HEK293 (cell line): ENCODE data around the gene KLF16.

Experiments used
- CTCF ChIA-PET: fragments of 350-600 bp; formaldehyde crosslinking; extraction: SDS; loops from one replicate; lab custom pipeline; 2021; ENCODE audit warnings: antibody characterized with exemption; lab: Yijun Ruan, JAX
- POLR2A ChIA-PET: fragments of 300-600 bp; formaldehyde crosslinking; extraction: SDS; loops from one replicate; lab custom pipeline; 2020; ENCODE audit warnings: antibody characterized with exemption, inconsistent platforms; lab: Yijun Ruan, JAX
- H3K27ac ChIP-seq: fragments of 200-500 bp; sonication (Bioruptor generic); 2 replicates; pipeline ENCODE4 v1.5.1; 2014; ENCODE audit warnings: low read depth, low read length, control low read depth, inconsistent platforms; ENCODE audit errors: extremely low read depth
- H3K36me3 ChIP-seq, 2 experiments: fragments of 200-500 bp in 1 of 2; sonication (Bioruptor generic) in 1 of 2; 1 replicate in 1 of 2; 2 replicates in 1 of 2; pipeline ENCODE4 v1.5.1; 2014 to 2017; ENCODE audit warnings: inconsistent platforms in 2 of 2, low read length in 2 of 2; ENCODE audit not compliant: control insufficient read depth in 2 of 2, insufficient read depth in 1 of 2
- H3K4me1 ChIP-seq: fragments of 200-500 bp; sonication (Bioruptor generic); 2 replicates; pipeline ENCODE4 v1.5.1; 2014; ENCODE audit warnings: mild to moderate bottlenecking, low read length, inconsistent platforms; ENCODE audit not compliant: control insufficient read depth, insufficient read depth
- H3K4me3 ChIP-seq: 2 replicates; pipeline ENCODE4 v1.5.1; 2011; ENCODE audit warnings: low read depth, mild to moderate bottlenecking, control low read depth, low read length, moderate library complexity
- H3K9me3 ChIP-seq: fragments of 200-500 bp; sonication (Bioruptor generic); 2 replicates; pipeline ENCODE4 v1.5.1; 2014; ENCODE audit warnings: low read depth, low read length, inconsistent platforms; ENCODE audit not compliant: control insufficient read depth, insufficient read depth
- GLIS1 ChIP-seq: fragments of 450-650 bp; formaldehyde crosslinking; IDR thresholded peaks from 2 replicates; pipeline ENCODE4 v1.5.1; 2016; ENCODE audit warnings: missing biosample characterization, missing genetic modification characterization
- GLIS2 ChIP-seq: fragments of 450-650 bp; formaldehyde crosslinking; IDR thresholded peaks from 2 replicates; pipeline ENCODE4 v1.5.1; 2016; ENCODE audit warnings: missing biosample characterization, missing genetic modification characterization
- KLF1 ChIP-seq: fragments of 450-650 bp; formaldehyde crosslinking; IDR thresholded peaks from 2 replicates; pipeline ENCODE4 v1.5.1; 2016; ENCODE audit warnings: missing biosample characterization, missing genetic modification characterization
- KLF9 ChIP-seq: fragments of 450-650 bp; formaldehyde crosslinking; IDR thresholded peaks from 2 replicates; pipeline ENCODE4 v1.5.1; 2016; ENCODE audit warnings: missing biosample characterization, missing genetic modification characterization, low read depth
- MYNN ChIP-seq: fragments of 450-650 bp; formaldehyde crosslinking; IDR thresholded peaks from 2 replicates; pipeline ENCODE4 v1.5.1; 2016; ENCODE audit warnings: missing biosample characterization, missing genetic modification characterization, borderline replicate concordance
- PATZ1 ChIP-seq: fragments of 450-650 bp; formaldehyde crosslinking; IDR thresholded peaks from 2 replicates; pipeline ENCODE4 v1.5.1; 2016; ENCODE audit warnings: missing biosample characterization, missing genetic modification characterization
- ZFP69B ChIP-seq: fragments of 450-650 bp; formaldehyde crosslinking; IDR thresholded peaks from 2 replicates; pipeline ENCODE4 v1.5.1; 2016; ENCODE audit warnings: missing biosample characterization, missing genetic modification characterization
- ZIC2 ChIP-seq: fragments of 450-650 bp; formaldehyde crosslinking; IDR thresholded peaks from 2 replicates; pipeline ENCODE4 v1.5.1; 2016; ENCODE audit warnings: missing biosample characterization, missing genetic modification characterization
- ZNF132 ChIP-seq: fragments of 450-650 bp; formaldehyde crosslinking; IDR thresholded peaks from 2 replicates; pipeline ENCODE4 v1.5.1; 2017; ENCODE audit warnings: missing biosample characterization, missing genetic modification characterization, borderline replicate concordance
- ZNF184 ChIP-seq: fragments of 450-650 bp; IDR thresholded peaks from 2 replicates; pipeline ENCODE4 v1.5.1; 2018; ENCODE audit warnings: missing biosample characterization, mild to moderate bottlenecking, missing genetic modification characterization
- ZNF223 ChIP-seq: fragments of 450-650 bp; formaldehyde crosslinking; IDR thresholded peaks from 2 replicates; pipeline ENCODE4 v1.5.1; 2016; ENCODE audit warnings: missing biosample characterization, missing genetic modification characterization
- ZNF324 ChIP-seq: fragments of 450-650 bp; formaldehyde crosslinking; IDR thresholded peaks from 2 replicates; pipeline ENCODE4 v1.5.1; 2016; ENCODE audit warnings: missing biosample characterization, missing genetic modification characterization
- ZNF335 ChIP-seq: fragments of 450-650 bp; formaldehyde crosslinking; conservative IDR thresholded peaks from 2 replicates; pipeline ENCODE4 v1.5.1; 2016; ENCODE audit warnings: missing biosample characterization, missing genetic modification characterization
- ZNF621 ChIP-seq: fragments of 450-650 bp; formaldehyde crosslinking; IDR thresholded peaks from 2 replicates; pipeline ENCODE4 v1.5.1; 2017; ENCODE audit warnings: missing biosample characterization, missing genetic modification characterization
- ZNF654 ChIP-seq: fragments of 450-650 bp; formaldehyde crosslinking; IDR thresholded peaks from 2 replicates; pipeline ENCODE4 v1.5.1; 2016; ENCODE audit warnings: low read depth, missing biosample characterization, missing genetic modification characterization
- ZNF692 ChIP-seq: fragments of 450-650 bp; formaldehyde crosslinking; IDR thresholded peaks from 2 replicates; pipeline ENCODE4 v1.5.1; 2016; ENCODE audit warnings: missing biosample characterization, missing genetic modification characterization
- ZNF747 ChIP-seq: fragments of 450-650 bp; formaldehyde crosslinking; IDR thresholded peaks from 2 replicates; pipeline ENCODE4 v1.5.1; 2016; ENCODE audit warnings: missing biosample characterization, missing genetic modification characterization
- ZSCAN16 ChIP-seq: fragments of 450-650 bp; formaldehyde crosslinking; IDR thresholded peaks from 2 replicates; pipeline ENCODE4 v1.5.1; 2016; ENCODE audit warnings: missing biosample characterization, missing genetic modification characterization
- TF ChIP-seq, protein P1 (sequence below): fragments of 450-650 bp; IDR thresholded peaks from 2 replicates; pipeline ENCODE4 v1.5.1; 2018; ENCODE audit warnings: missing biosample characterization, mild to moderate bottlenecking, missing genetic modification characterization
- TF ChIP-seq, protein P2 (sequence below): fragments of 450-650 bp; formaldehyde crosslinking; IDR thresholded peaks from 2 replicates; pipeline ENCODE4 v1.5.1; 2016; ENCODE audit warnings: missing biosample characterization, missing genetic modification characterization
- TF ChIP-seq, protein P3 (sequence below): fragments of 450-650 bp; formaldehyde crosslinking; IDR thresholded peaks from 2 replicates; pipeline ENCODE4 v1.5.1; 2016; ENCODE audit warnings: missing biosample characterization, missing genetic modification characterization
- TF ChIP-seq, protein P4 (sequence below): fragments of 450-650 bp; formaldehyde crosslinking; IDR thresholded peaks from 2 replicates; pipeline ENCODE4 v1.5.1; 2016; ENCODE audit warnings: missing biosample characterization, missing genetic modification characterization

Gene KLF16

GRCh38 chr19:1839658-1840540, 23.5 kb downstream of the KLF16 start:
- no peak overlapping the region for H3K27ac ChIP-seq
- POLR2A ChIA-PET: interaction anchor here (0.6 kb wide), 2 partner anchors 14 to 74 kb away, joined by 3 to 4 read pairs; no protein-coding TSS in a partner anchor

DNA sequence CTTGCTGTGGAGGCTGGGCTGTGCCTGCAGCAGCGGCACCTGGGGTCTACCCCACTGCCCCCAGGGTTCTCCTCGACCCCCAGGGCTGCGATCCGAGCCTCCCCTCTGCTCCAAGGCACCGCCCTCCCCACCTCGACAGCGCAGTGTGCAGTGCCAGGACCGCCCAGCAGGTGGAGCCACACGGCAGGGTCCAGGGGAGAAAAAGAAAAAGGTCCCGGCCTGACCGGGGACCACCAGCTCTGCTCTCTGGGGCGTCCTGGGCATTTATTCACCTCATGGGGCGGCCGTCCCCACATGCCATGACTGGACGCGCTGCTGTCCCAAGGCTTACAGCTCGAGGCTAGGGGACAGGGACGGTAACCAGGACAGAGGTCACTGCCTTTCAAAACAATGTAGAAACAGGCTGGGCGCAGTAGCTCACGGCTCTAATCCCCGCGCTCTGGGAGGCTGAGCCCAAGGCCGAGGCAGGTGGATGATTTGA, 25.7 kb downstream of the KLF16 start:
- no peak overlapping the region for H3K27ac ChIP-seq
- H3K4me3 ChIP-seq: no peak overlapping the region
- no peaks in the 10 kb centered on the region for H3K4me1 ChIP-seq
- CTCF ChIA-PET: interaction anchor here (0.5 to 5.3 kb wide), 26 partner anchors 9 to 314 kb away, joined by 3 to 53 read pairs (median 4); partner anchors contain the start of gene REXO1
- POLR2A ChIA-PET: interaction anchor here (0.7 to 1.9 kb wide), 5 partner anchors 9 to 444 kb away, joined by 3 to 5 read pairs (median 5); no protein-coding TSS in a partner anchor
- H3K36me3 ChIP-seq: peaks cover 0 to 12% of the 10 kb centered on the region in 2 experiments; a peak in 2 of 3 replicates
- no peaks in the 10 kb centered on the region for H3K9me3 ChIP-seq
- TF ChIP-seq GLIS1 (tag by site-specific recombination) (peak; percentile 78), ZNF621 (tag by site-specific recombination) (no peak), ZNF324 (no peak), ZNF335 (tag by site-specific recombination) (no peak), ZFP69B (no peak), ZSCAN16 (tag by site-specific recombination) (peak; percentile 92), PATZ1 (tag by site-specific recombination) (0 out of 2 replicates have a peak, but pooled peaks have one; percentile 34), ZNF692 (0 out of 2 replicates have a peak, but pooled peaks have one; percentile 30), ZNF747 (no peak), ZNF184 (tag by site-specific recombination) (no peak), KLF9 (tag by site-specific recombination) (0 out of 2 replicates have a peak, but pooled peaks have one; percentile 11), ZNF654 (tag by site-specific recombination) (peak; percentile 29; the same call in 1 of the 2 replicates), GLIS2 (tag by site-specific recombination) (0 out of 2 replicates have a peak, but pooled peaks have one; percentile 35), ZIC2 (peak; percentile 60), ZNF223 (tag by site-specific recombination) (0 out of 2 replicates have a peak, but pooled peaks have one; percentile 29)
- TF ChIP-seq, protein P1, sequence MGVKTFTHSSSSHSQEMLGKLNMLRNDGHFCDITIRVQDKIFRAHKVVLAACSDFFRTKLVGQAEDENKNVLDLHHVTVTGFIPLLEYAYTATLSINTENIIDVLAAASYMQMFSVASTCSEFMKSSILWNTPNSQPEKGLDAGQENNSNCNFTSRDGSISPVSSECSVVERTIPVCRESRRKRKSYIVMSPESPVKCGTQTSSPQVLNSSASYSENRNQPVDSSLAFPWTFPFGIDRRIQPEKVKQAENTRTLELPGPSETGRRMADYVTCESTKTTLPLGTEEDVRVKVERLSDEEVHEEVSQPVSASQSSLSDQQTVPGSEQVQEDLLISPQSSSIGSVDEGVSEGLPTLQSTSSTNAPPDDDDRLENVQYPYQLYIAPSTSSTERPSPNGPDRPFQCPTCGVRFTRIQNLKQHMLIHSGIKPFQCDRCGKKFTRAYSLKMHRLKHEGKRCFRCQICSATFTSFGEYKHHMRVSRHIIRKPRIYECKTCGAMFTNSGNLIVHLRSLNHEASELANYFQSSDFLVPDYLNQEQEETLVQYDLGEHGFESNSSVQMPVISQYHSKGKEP (tag by site-specific recombination): no peak
- TF ChIP-seq, protein P2, sequence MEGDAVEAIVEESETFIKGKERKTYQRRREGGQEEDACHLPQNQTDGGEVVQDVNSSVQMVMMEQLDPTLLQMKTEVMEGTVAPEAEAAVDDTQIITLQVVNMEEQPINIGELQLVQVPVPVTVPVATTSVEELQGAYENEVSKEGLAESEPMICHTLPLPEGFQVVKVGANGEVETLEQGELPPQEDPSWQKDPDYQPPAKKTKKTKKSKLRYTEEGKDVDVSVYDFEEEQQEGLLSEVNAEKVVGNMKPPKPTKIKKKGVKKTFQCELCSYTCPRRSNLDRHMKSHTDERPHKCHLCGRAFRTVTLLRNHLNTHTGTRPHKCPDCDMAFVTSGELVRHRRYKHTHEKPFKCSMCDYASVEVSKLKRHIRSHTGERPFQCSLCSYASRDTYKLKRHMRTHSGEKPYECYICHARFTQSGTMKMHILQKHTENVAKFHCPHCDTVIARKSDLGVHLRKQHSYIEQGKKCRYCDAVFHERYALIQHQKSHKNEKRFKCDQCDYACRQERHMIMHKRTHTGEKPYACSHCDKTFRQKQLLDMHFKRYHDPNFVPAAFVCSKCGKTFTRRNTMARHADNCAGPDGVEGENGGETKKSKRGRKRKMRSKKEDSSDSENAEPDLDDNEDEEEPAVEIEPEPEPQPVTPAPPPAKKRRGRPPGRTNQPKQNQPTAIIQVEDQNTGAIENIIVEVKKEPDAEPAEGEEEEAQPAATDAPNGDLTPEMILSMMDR (tag by site-specific recombination): peak; percentile 80
- TF ChIP-seq, protein P3, sequence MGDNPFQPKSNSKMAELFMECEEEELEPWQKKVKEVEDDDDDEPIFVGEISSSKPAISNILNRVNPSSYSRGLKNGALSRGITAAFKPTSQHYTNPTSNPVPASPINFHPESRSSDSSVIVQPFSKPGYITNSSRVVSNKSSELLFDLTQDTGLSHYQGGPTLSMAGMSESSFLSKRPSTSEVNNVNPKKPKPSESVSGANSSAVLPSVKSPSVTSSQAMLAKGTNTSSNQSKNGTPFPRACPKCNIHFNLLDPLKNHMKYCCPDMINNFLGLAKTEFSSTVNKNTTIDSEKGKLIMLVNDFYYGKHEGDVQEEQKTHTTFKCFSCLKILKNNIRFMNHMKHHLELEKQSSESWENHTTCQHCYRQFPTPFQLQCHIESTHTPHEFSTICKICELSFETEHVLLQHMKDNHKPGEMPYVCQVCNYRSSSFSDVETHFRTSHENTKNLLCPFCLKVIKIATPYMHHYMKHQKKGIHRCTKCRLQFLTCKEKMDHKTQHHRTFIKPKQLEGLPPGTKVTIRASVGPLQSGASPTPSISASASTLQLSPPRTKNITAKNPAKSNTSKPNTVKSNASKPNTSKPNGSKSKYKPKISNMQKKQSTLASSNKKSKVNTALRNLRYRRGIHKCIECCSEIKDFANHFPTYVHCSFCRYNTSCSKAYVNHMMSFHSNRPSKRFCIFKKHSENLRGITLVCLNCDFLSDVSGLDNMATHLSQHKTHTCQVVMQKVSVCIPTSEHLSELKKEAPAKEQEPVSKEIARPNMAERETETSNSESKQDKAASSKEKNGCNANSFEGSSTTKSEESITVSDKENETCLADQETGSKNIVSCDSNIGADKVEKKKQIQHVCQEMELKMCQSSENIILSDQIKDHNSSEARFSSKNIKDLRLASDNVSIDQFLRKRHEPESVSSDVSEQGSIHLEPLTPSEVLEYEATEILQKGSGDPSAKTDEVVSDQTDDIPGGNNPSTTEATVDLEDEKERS: no peak
- TF ChIP-seq, protein P4, sequence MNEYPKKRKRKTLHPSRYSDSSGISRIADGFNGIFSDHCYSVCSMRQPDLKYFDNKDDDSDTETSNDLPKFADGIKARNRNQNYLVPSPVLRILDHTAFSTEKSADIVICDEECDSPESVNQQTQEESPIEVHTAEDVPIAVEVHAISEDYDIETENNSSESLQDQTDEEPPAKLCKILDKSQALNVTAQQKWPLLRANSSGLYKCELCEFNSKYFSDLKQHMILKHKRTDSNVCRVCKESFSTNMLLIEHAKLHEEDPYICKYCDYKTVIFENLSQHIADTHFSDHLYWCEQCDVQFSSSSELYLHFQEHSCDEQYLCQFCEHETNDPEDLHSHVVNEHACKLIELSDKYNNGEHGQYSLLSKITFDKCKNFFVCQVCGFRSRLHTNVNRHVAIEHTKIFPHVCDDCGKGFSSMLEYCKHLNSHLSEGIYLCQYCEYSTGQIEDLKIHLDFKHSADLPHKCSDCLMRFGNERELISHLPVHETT (tag by site-specific recombination): no peak

More at GRCh38 chr19:1839658-1840540, 23.5 kb downstream of the KLF16 start:
- CTCF ChIA-PET: interaction anchor here (1.4 to 5.3 kb wide), 4 partner anchors 9 to 15 kb away, joined by 4 to 53 read pairs (median 15); partner anchors contain the start of gene REXO1
- Histone ChIP-seq H3K4me3 (no peak overlapping the region), H3K9me3 (no peaks in the 10 kb centered on the region), H3K4me1 (no peaks in the 10 kb centered on the region), H3K36me3 (peaks cover 0 to 23% of the 10 kb centered on the region in 2 experiments; a peak in 2 of 3 replicates)
- TF ChIP-seq MYNN (tag by site-specific recombination) (no peak), ZNF132 (tag by site-specific recombination) (no peak), KLF1 (tag by site-specific recombination) (peak; percentile 31; the same call in 1 of the 2 replicates)
